Measurements from ENCODE around the gene P2RX7.

Gene P2RX7

GRCh38 chr12:121130866-121131373, 1.8 kb upstream of the P2RX7 start:
- no peak overlapping the region for H3K27ac ChIP-seq
- DNase-seq (ENCODE audit: low spot score): no peak
- no peak for TF ChIP-seq CTCF (conservative IDR thresholded peaks at IDR 0.05; ENCODE audit: low read depth)
- POLR2A ChIA-PET (ENCODE audit: low non-redundant PET): no interaction called here
- CTCF ChIA-PET: no interaction called here

- TF ChIP-seq CTCF (conservative IDR thresholded peaks at IDR 0.05; ENCODE audit: low read depth): no peak
- DNase-seq (ENCODE audit: low spot score): no peak
- peak overlapping the region; percentile 94 for H3K27ac ChIP-seq
- ChIA-PET CTCF (interaction anchor here (0.6 kb wide), 1 partner anchor 97 kb away, joined by 3 read pairs; no protein-coding TSS in a partner anchor), POLR2A (ENCODE audit: low non-redundant PET) (no interaction called here)
These were observed 735 bp upstream of the P2RX7 start for GRCh38 chr12:121131941-121132341.

- DNase-seq (ENCODE audit: low spot score): no peak
- no peak for TF ChIP-seq CTCF (conservative IDR thresholded peaks at IDR 0.05; ENCODE audit: low read depth)
- ChIA-PET POLR2A (ENCODE audit: low non-redundant PET) (no interaction called here), CTCF (no interaction called here)
- H3K27ac ChIP-seq: peak overlapping the region; percentile 94
These were observed 1.2 kb downstream of the P2RX7 start for GRCh38 chr12:121133838-121134237.

- TF ChIP-seq CTCF (conservative IDR thresholded peaks at IDR 0.05; ENCODE audit: low read depth): no peak
- ChIA-PET CTCF (interaction anchor here (0.6 kb wide), 1 partner anchor 24 kb away, joined by 5 read pairs; no protein-coding TSS in a partner anchor), POLR2A (ENCODE audit: low non-redundant PET) (interaction anchor here (0.6 kb wide), 1 partner anchor 49 kb away, joined by 4 read pairs; no protein-coding TSS in a partner anchor)
- DNase-seq (ENCODE audit: low spot score): no peak
- H3K27ac ChIP-seq: no peak overlapping the region
These were observed 2.6 kb downstream of the P2RX7 start for GRCh38 chr12:121135320-121135719.

- no peak for DNase-seq (ENCODE audit: low spot score)
- H3K27ac ChIP-seq: no peak overlapping the region
- no peak for TF ChIP-seq CTCF (conservative IDR thresholded peaks at IDR 0.05; ENCODE audit: low read depth)
- POLR2A ChIA-PET (ENCODE audit: low non-redundant PET): no interaction called here
- CTCF ChIA-PET: no interaction called here
These were observed 4.8 kb downstream of the P2RX7 start for GRCh38 chr12:121137512-121137911.

GRCh38 chr12:121138284-121138683, 5.6 kb downstream of the P2RX7 start:
- DNase-seq (ENCODE audit: low spot score): no peak
- H3K27ac ChIP-seq: no peak overlapping the region
- ChIA-PET CTCF (interaction anchor here (0.7 kb wide), 1 partner anchor 133 kb away, joined by 3 read pairs; no protein-coding TSS in a partner anchor), POLR2A (ENCODE audit: low non-redundant PET) (no interaction called here)
- no peak for TF ChIP-seq CTCF (conservative IDR thresholded peaks at IDR 0.05; ENCODE audit: low read depth)
